IMR-90 (cell line): ENCODE measurements around the gene TP73. TPM values are rescaled to one million over a fixed set of nuclear protein-coding genes. Genes with fewer than 3 reads are reported as not detected.

ENCODE experiments used
- ATAC-seq: fragments of 200-7000 bp; cut with Tn5 transposase; 2 replicates; pipeline ENCODE4 v1.9.1; 2020; ENCODE audit warnings: low read depth, mild to moderate bottlenecking, moderate library complexity
- BruUV-seq: library from RNA; stranded (reverse); fragments of 400-500 nt; replicated peaks from 2 replicates; lab custom pipeline; 2021; lab: Mats Ljungman, UMichigan
- CTCF ChIA-PET: fragments of 300-600 bp; formaldehyde crosslinking; extraction: SDS; loops from one replicate; lab custom pipeline; 2021; ENCODE audit warnings: antibody characterized with exemption; lab: Yijun Ruan, JAX
- POLR2A ChIA-PET: fragments of 300-600 bp; sonication (Branson Sonifier 250); formaldehyde crosslinking; loops from one replicate; lab custom pipeline; 2022; ENCODE audit warnings: antibody characterized with exemption; ENCODE audit not compliant: unreplicated experiment; lab: Charles Lee
- DNase-seq: peaks from one replicate; pipeline ENCODE4 v3.0.0; 2013
- H2AFZ ChIP-seq: replicated peaks from 2 replicates; pipeline ENCODE3; 2013; ENCODE audit warnings: low read length, mild to moderate bottlenecking; ENCODE audit not compliant: poor library complexity
- H2AK5ac ChIP-seq: 2 replicates; pipeline ENCODE4 v1.6.1; 2013; ENCODE audit warnings: low read depth, low read length, inconsistent platforms
- H2AK9ac ChIP-seq: replicated peaks from 2 replicates; pipeline ENCODE3; 2013; ENCODE audit warnings: mild to moderate bottlenecking, low read depth, low read length, moderate library complexity; ENCODE audit not compliant: poor library complexity
- H2BK120ac ChIP-seq: 2 replicates; pipeline ENCODE4 v1.6.1; 2013; ENCODE audit warnings: low read depth, low read length, inconsistent platforms
- H2BK15ac ChIP-seq: 3 replicates; pipeline ENCODE4 v1.6.1; 2013; ENCODE audit warnings: low read depth, low read length, inconsistent platforms
- H2BK20ac ChIP-seq: 2 replicates; pipeline ENCODE4 v1.6.1; 2013; ENCODE audit warnings: low read depth, mild to moderate bottlenecking, inconsistent platforms, low read length, moderate library complexity
- H2BK5ac ChIP-seq: 2 replicates; pipeline ENCODE4 v1.6.1; 2013; ENCODE audit warnings: mild to moderate bottlenecking, low read depth, low read length, inconsistent platforms; ENCODE audit not compliant: poor library complexity, severe bottlenecking
- H3K14ac ChIP-seq: replicated peaks from 2 replicates; pipeline ENCODE4 v1.6.1; 2013; ENCODE audit warnings: low read depth, low read length, inconsistent platforms
- H3K18ac ChIP-seq: 2 replicates; pipeline ENCODE4 v1.6.1; 2013; ENCODE audit warnings: low read depth, low read length, control low read depth
- H3K23ac ChIP-seq: 2 replicates; pipeline ENCODE4 v1.6.1; 2013; ENCODE audit warnings: low read depth, low read length, inconsistent platforms
- H3K27ac ChIP-seq: 2 replicates; pipeline ENCODE4 v1.5.1; 2013; ENCODE audit warnings: mild to moderate bottlenecking, control low read depth, low read length; ENCODE audit not compliant: insufficient read depth
- H3K27me3 ChIP-seq: 2 replicates; pipeline ENCODE4 v1.6.1; 2013; ENCODE audit warnings: low read length; ENCODE audit not compliant: control insufficient read depth, insufficient read depth
- H3K36me3 ChIP-seq: 2 replicates; pipeline ENCODE4 v1.6.1; 2013; ENCODE audit warnings: low read length, mixed read lengths; ENCODE audit not compliant: control insufficient read depth, insufficient read depth
- H3K4ac ChIP-seq: 2 replicates; pipeline ENCODE4 v1.6.1; 2013; ENCODE audit warnings: low read depth, low read length, inconsistent platforms
- H3K4me1 ChIP-seq: 2 replicates; pipeline ENCODE4 v1.6.1; 2013; ENCODE audit warnings: low read length, mixed read lengths; ENCODE audit not compliant: control insufficient read depth, insufficient read depth
- H3K4me2 ChIP-seq: 2 replicates; pipeline ENCODE4 v1.6.1; 2013; ENCODE audit warnings: low read depth, mild to moderate bottlenecking, control low read depth, low read length, moderate library complexity
- H3K4me3 ChIP-seq: 2 replicates; pipeline ENCODE4 v1.5.1; 2013; ENCODE audit warnings: low read depth, mild to moderate bottlenecking, control low read depth, low read length, moderate library complexity; ENCODE audit not compliant: insufficient read depth
- H3K56ac ChIP-seq: 2 replicates; pipeline ENCODE4 v1.6.1; 2013; ENCODE audit warnings: low read length, inconsistent platforms; ENCODE audit not compliant: insufficient read depth; ENCODE audit errors: extremely low read depth
- H3K79me1 ChIP-seq, 2 experiments: 2 replicates each; pipeline ENCODE4 v1.6.1; 2013; ENCODE audit warnings: low read length in 2 of 2, inconsistent platforms in 1 of 2, low read depth in 1 of 2
- H3K9ac ChIP-seq: 2 replicates; pipeline ENCODE4 v1.6.1; 2013; ENCODE audit warnings: low read depth, low read length, control low read depth
- H3K9me1 ChIP-seq: 2 replicates; pipeline ENCODE4 v1.6.1; 2013; ENCODE audit warnings: low read length, inconsistent platforms; ENCODE audit not compliant: insufficient read depth
- H3K9me3 ChIP-seq: 2 replicates; pipeline ENCODE4 v1.6.1; 2013; ENCODE audit warnings: low read length; ENCODE audit not compliant: control insufficient read depth, insufficient read depth
- H4K20me1 ChIP-seq: 2 replicates; pipeline ENCODE4 v1.6.1; 2013; ENCODE audit warnings: low read length, inconsistent platforms; ENCODE audit not compliant: insufficient read depth
- H4K5ac ChIP-seq: 2 replicates; pipeline ENCODE4 v1.6.1; 2013; ENCODE audit warnings: mild to moderate bottlenecking, low read depth, low read length, control low read depth
- H4K8ac ChIP-seq, 2 experiments: 2 replicates each; pipeline ENCODE4 v1.6.1; 2013; ENCODE audit warnings: low read depth in 2 of 2, low read length in 2 of 2, control low read depth in 1 of 2, inconsistent platforms in 1 of 2
- H4K91ac ChIP-seq: 2 replicates; pipeline ENCODE4 v1.6.1; 2013; ENCODE audit warnings: low read depth, low read length, inconsistent platforms; ENCODE audit not compliant: insufficient read depth
- MXI1 ChIP-seq: IDR thresholded peaks from 2 replicates; pipeline ENCODE4 v1.6.1; 2012; ENCODE audit warnings: low read depth, mild to moderate bottlenecking, low read length, moderate library complexity, borderline replicate concordance
- NFE2L2 ChIP-seq: fragments of 150-350 bp; IDR thresholded peaks from 2 replicates; pipeline ENCODE4 v1.6.1; 2016; ENCODE audit warnings: low read depth, mild to moderate bottlenecking, low read length
- USF2 ChIP-seq: fragments of 150-350 bp; IDR thresholded peaks from 2 replicates; pipeline ENCODE4 v1.6.1; 2017; ENCODE audit warnings: mild to moderate bottlenecking, antibody characterized with exemption, low read length, low read depth
- WGBS, 2 experiments: methylation state at CpG; one replicate each; pipeline versions ENCODE4 v1.1.5 to v1.1.7; 2013; ENCODE audit warnings: missing lambda C conversion rate in 2 of 2; ENCODE audit not compliant: insufficient read length in 1 of 2; ENCODE audit errors: extremely low coverage in 2 of 2; 5-methylcytosine and 5-hydroxymethylcytosine counted together
- dilution Hi-C: fragments of 300-500 bp; cut with HindIII; formaldehyde crosslinking; loops from one replicate; pipeline ENCODE4 v1.14.3; 2018; ENCODE audit warnings: low sequenced_read_pairs; ENCODE audit not compliant: unreplicated experiment
- in situ Hi-C: fragments of 300-500 bp; cut with MboI; formaldehyde crosslinking; loops from 3 replicates; pipeline ENCODE4 v1.14.3; 2019; ENCODE audit warnings: low sequenced_read_pairs, inconsistent platforms, mixed read lengths
- intact Hi-C: fragments of 100-400 bp; cut with micrococcal nuclease; formaldehyde crosslinking; loops from 2 replicates; pipeline ENCODE4 v1.10.0; 2022
- polyA plus RNA-seq, 3 experiments: library from polyadenylated mRNA; depleted of rRNA; stranded (reverse); fragments of >200 nt; gene quantifications; 2 replicates each; pipeline ENCODE4 v1.2.3, GENCODE V29; 2012; ENCODE audit warnings: low replicate concordance in 1 of 3
- total RNA-seq: library from RNA; depleted of rRNA; stranded (reverse); fragments of >200 nt; gene quantifications from 2 replicates; pipeline ENCODE4 v1.2.3, GENCODE V29; 2012

The TP73 gene
- total and polyA plus RNA-seq, 2 of the 4 experiments (the other 2 are of a cell fraction) = not detected

GRCh38 chr1:3779912-3780416, 127.6 kb downstream of the TP73 start:
- ATAC-seq (no peak), DNase-seq (no peak)
- Histone ChIP-seq H4K91ac (no peak overlapping the region), H3K9me3 (no peaks in the 10 kb centered on the region), H2BK15ac (no peak overlapping the region), H2AK9ac (no peak overlapping the region), H3K4me2 (no peak overlapping the region), H3K18ac (no peak overlapping the region), H2BK5ac (no peak overlapping the region), H4K20me1 (no peaks in the 10 kb centered on the region), H2AFZ (no peak overlapping the region), H3K4me1 (peaks cover 13% of the 10 kb centered on the region), H4K8ac (no peak overlapping the region), H2AK5ac (no peak overlapping the region), H3K27ac (no peak overlapping the region), H3K9ac (no peak overlapping the region), H2BK120ac (no peak overlapping the region), H3K4me3 (no peak overlapping the region), H3K23ac (no peak overlapping the region), H3K9me1 (peaks cover 4% of the 10 kb centered on the region; the same call in 1 of the 2 replicates), H3K27me3 (no peaks in the 10 kb centered on the region), H2BK20ac (no peak overlapping the region), H3K36me3 (peaks cover 46% of the 10 kb centered on the region), H3K56ac (no peak overlapping the region), H3K79me1 (no peaks in the 10 kb centered on the region; a peak in 1 of 4 replicates), H4K5ac (no peak overlapping the region), H3K14ac (no peak overlapping the region), H3K4ac (no peak overlapping the region)
- WGBS, 2 experiments = 96% methylated on average over 9 of the region's 20 CpGs; no CpG with 5 or more reads in 1 of the 2 experiments
- ChIA-PET CTCF (no interaction called here), POLR2A (no interaction called here)
- in situ Hi-C loops (no loop called here), dilution Hi-C loops (no loop called here), intact Hi-C loops (no loop called here)
- TF ChIP-seq USF2 = no peak
- no peak for TF ChIP-seq NFE2L2
- TF ChIP-seq MXI1 = no peak
- no TSS peak for BruUV-seq
